Ramos (cell line): ENCODE results near the gene PSTPIP2.
"Not testable (repeated sequence)": the region's sequence is repeated elsewhere in the genome, so short reads cannot be mapped to it uniquely, and the experiment has no call there.

ENCODE experiments used
- in situ Hi-C: fragments of 300-500 bp; cut with MboI; formaldehyde crosslinking; loops from one replicate; pipeline ENCODE4 v1.14.3; 2022; ENCODE audit warnings: low sequenced_read_pairs; ENCODE audit not compliant: unreplicated experiment

PSTPIP2 gene

GRCh38 chr18:46071653-46072375, at the start of gene PSTPIP2:
Gene PSTPIP2 (minus strand): TSS chr18:46072260. CDS start chr18:46072188, 72 bp downstream.
- in situ Hi-C loops, result loop anchor here (10.0 kb wide), 1 partner anchor 397 kb away; no protein-coding TSS in a partner anchor

- in situ Hi-C loops, result no loop called here
Observed at GRCh38 chr18:46113751-46114150, 41.7 kb upstream of the PSTPIP2 start.

GRCh38 chr18:46110406-46110805, 38.3 kb upstream of the PSTPIP2 start:
- in situ Hi-C loops, result no loop called here

- in situ Hi-C loops, result no loop called here
Observed at GRCh38 chr18:46109386-46109785, 37.3 kb upstream of the PSTPIP2 start.

- in situ Hi-C loops, result no loop called here
Observed at GRCh38 chr18:46104128-46104911, 32.3 kb upstream of the PSTPIP2 start, which contains the start of gene HAUS1. Gene HAUS1 (plus strand): TSS chr18:46104385. CDS start chr18:46104412, 27 bp downstream.

- in situ Hi-C loops, result no loop called here
Observed at GRCh38 chr18:46099463-46099862, 27.4 kb upstream of the PSTPIP2 start.

- in situ Hi-C loops, result no loop called here
Observed at GRCh38 chr18:46098616-46098933, 26.5 kb upstream of the PSTPIP2 start.

GRCh38 chr18:46097801-46098615, 25.9 kb upstream of the PSTPIP2 start, which contains the start of gene ATP5F1A:
Gene ATP5F1A (minus strand): TSS chr18:46098296. CDS start chr18:46098231, 65 bp downstream.
- in situ Hi-C loops, result no loop called here

- in situ Hi-C loops, result no loop called here
Observed at GRCh38 chr18:46097431-46097800, 25.4 kb upstream of the PSTPIP2 start.

- in situ Hi-C loops, result no loop called here
Observed at GRCh38 chr18:46096651-46097300, 24.7 kb upstream of the PSTPIP2 start.

- in situ Hi-C loops, result no loop called here
Observed at GRCh38 chr18:46095532-46095931, 23.5 kb upstream of the PSTPIP2 start.

GRCh38 chr18:46088501-46088900, 16.4 kb upstream of the PSTPIP2 start:
- in situ Hi-C loops, result not testable (repeated sequence)

- in situ Hi-C loops, result no loop called here
Observed at GRCh38 chr18:46084431-46084830, 12.4 kb upstream of the PSTPIP2 start.

- in situ Hi-C loops, result no loop called here
Observed at GRCh38 chr18:46080156-46080555, 8.1 kb upstream of the PSTPIP2 start.

GRCh38 chr18:46079336-46079735, 7.3 kb upstream of the PSTPIP2 start:
- in situ Hi-C loops, result loop anchor here (10.0 kb wide), 1 partner anchor 405 kb away; no protein-coding TSS in a partner anchor

GRCh38 chr18:46073474-46074331, 1.6 kb upstream of the PSTPIP2 start:
- in situ Hi-C loops, result loop anchor here (10.0 kb wide), 1 partner anchor 399 kb away; no protein-coding TSS in a partner anchor

GRCh38 chr18:46072959-46073358, 899 bp upstream of the PSTPIP2 start:
- in situ Hi-C loops, result loop anchor here (10.0 kb wide), 1 partner anchor 398 kb away; no protein-coding TSS in a partner anchor

GRCh38 chr18:46072376-46072867, 362 bp upstream of the PSTPIP2 start:
- in situ Hi-C loops, result loop anchor here (10.0 kb wide), 1 partner anchor 398 kb away; no protein-coding TSS in a partner anchor
